Activated CD4-positive, alpha-beta T cell treated with anti-CD3 and anti-CD28 coated beads, Interleukin-10, Interleukin-2, amounts not matched to agents 100 ng/mL and 50 ng/mL, durations not matched to agents 16 hours and 8 hours (primary cell): ENCODE results near the gene NUP133.
"Not testable (repeated sequence)": the region's sequence is repeated elsewhere in the genome, so short reads cannot be mapped to it uniquely, and the experiment has no call there.

Experiments
- DNase-seq: peaks from one replicate; pipeline ENCODE4 v3.0.0-alpha.2; 2020

Gene NUP133

GRCh38 chr1:229411434-229412055 lies 96.6 kb downstream of the NUP133 start:
- DNase-seq = no peak

GRCh38 chr1:229410692-229411433 lies 97.3 kb downstream of the NUP133 start:
- no peak for DNase-seq

DNA sequence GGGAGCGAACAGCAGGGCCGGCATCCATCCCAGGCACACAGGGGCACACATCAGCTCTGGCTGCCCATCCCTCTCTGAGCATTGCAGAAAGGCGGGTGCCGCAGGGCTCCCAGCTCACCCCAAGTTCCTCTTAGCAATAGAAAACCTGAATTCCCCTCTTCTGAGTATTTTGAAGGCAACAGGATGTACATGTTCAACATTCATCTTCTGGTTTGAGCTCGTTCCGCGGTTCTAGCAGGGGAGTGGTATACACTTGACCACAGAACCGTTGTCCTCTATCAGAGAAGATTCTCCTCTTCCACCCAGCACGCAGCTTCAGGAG lies 97.8 kb downstream of the NUP133 start:
- no peak for DNase-seq

- no peak for DNase-seq
Measured at GRCh38 chr1:229409616-229410369, 98.3 kb downstream of the NUP133 start.

DNA sequence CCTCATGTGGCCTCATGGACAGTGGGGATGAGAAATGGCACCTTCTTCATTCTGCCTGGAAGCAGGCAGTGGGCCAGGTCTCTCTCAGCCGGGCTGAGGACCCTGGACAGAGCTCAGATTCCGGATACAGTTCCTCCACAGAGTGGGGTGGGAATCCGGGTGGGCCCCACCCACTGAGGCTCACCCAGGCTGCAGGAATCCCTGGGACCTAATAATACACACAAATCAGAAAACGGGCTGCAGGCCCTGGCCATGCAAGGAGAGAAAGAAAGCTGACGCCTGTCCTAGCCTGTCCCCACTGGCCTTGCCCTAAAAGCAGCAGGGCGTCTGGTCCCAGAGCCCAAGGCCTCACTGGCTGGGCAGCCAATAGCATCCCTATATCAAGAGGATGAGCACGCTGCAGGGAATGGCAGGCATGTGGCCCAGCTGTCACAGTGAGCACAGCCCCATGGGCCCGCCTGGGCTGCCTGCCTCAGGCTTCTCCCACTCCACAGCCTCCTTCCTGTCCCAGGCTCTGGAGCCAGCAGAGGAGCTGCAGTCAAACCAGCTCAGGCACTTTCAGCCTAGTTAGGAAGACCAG lies 99.6 kb downstream of the NUP133 start:
- DNase-seq = no peak

DNA sequence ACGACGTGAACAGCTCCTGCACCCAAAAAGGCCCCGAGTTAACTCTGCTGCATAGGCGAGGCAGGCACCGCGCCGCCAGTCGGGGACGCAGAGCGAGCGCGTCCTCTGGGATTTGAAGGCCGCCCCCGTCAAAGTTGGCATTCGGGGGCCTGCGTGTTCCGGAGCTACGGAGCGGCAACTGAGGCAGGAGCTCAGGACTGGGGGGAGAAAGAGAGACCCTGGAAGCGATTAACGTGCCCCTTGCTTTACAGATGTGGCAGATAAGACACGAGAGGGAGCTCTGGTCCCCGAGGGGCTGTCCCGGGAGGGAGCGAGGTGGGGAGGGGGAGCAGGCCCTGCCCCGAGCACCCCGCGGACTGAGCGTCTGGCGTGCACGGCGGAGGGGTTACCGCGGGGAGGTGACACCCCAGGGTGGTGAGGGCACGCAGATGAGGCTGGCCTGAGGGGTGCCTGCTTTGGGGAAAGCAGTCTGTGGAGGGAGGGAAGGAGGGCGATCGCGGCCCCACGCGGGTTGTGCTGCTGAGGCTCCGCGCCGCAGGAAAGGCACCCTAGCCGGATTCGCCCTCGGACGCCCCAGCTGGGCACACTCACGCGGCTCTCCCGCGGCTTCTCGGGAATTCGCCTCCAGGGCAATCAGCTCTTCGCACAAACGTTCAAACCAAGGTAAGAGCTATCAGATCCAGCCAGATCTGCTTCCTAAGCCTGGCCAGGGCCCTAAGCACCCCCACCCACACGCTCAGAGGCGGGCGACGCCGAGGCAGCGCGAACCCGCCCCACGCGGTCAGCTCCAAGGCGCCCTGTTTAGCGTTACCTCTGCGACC lies 100.7 kb downstream of the NUP133 start:
- DNase-seq = no peak

DNA sequence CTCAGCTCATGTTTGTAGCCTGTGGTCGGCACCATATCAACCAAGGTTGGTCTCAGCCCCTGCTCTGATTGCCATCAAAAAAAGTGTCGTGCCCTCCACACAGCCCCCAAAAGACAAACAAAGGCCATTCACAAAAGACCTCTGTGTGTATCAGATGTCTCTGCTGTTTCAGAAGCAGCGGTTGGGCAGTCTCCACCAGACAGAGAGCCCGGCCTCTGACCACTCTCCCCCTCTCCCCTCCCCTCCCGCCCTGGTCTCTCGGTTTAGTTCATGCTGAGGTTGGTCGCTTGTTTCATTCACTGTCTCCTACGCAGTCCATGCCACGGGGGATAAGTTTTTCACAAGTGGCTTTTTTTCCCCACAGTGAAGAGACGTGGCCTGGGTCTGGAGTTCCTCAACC lies 101.3 kb downstream of the NUP133 start:
- no peak for DNase-seq

- no peak for DNase-seq
Measured at GRCh38 chr1:229403573-229403972, 104.6 kb downstream of the NUP133 start.

GRCh38 chr1:229402993-229403392 lies 105.1 kb downstream of the NUP133 start:
- no peak for DNase-seq

GRCh38 chr1:229402329-229402728 lies 105.8 kb downstream of the NUP133 start:
- not testable (repeated sequence) for DNase-seq

DNA sequence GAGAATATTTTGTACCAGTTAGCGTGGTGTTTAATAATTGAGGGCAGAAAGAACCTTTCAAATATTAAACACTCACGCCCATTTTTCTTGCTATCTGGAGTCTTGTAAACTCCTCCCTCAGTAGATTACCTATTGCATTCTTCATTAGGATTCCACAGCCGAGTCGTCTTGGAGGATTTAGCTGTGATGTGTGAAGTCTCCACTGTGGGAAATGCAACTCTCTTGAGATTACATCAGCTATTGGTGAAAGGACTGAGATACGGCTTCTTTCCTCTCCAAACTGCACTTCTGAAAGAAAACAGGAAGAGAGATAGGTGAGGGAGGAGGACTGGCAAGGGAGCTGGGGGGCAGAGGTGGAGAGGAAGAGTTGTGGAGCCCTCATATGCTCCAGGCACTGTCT lies 110.4 kb downstream of the NUP133 start:
- no peak for DNase-seq

DNA sequence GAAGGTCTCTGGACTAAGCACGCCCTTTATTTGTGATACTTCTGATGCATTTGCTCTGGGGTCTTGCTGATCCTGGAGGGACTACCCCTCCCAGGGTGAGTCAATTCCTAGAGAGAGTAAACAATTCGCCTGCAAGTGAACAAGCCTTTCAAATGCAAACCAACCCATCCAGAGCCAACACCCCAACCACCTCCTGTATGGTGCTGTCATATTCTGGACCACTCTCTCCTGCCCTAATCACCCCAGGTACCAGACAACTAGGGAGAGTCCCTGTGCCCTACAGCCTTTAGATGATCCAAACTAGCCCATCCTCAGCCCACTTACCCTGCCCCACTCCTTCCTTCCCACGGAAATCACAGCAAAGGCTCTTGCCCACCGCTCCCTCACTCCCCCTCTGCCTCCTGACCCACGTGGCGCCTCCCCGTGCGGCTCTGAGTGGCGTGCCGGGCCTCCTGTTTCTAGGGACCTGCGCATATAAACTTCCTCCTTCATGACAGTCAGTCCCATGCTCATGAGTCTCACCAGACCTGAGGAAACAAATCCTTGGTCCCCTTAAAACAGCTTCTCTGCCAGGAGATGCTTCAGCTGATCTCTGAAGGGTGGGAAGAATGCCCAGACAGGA lies 111.4 kb downstream of the NUP133 start:
- no peak for DNase-seq

DNA sequence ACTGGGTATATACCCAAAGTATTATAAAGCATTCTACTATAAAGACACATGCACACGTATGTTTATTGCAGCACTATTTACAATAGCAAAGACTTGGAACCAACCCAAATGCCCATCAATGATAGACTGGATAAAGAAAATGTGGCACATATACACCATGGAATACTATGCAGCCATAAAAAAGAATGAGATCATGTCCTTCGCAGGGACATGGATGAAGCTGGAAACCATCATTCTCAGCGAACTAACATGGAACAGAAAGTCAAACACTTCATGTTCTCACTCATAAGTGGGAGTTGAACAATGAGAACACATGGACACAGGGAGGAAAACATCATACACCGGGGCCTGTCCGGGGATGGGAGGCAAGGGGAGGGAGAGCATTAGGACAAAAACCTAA lies 113.6 kb downstream of the NUP133 start:
- DNase-seq = not testable (repeated sequence)

DNA sequence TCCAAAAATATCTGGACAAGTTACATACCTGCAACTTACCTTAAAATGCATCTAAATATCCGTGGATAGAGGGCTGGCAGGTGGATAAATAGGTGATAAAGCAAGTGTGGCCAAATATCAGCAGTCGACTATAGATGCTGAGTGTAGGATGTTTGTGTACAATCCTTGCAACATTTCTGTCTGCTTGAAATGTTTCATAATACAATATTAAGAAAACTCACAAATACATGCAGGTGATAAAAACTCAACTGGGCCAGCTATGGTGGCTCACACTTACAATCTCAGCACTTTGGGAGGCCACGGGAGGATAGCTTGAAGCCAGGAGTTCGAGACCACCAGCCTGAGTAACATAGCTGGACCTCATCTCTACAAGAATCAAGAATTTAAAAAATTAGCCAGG lies 115.2 kb downstream of the NUP133 start:
- DNase-seq = no peak
